HUES64 (cell line): Measurements from ENCODE around the gene GNRHR.
A peak's percentile ranks its signal among the peaks of the same experiment; 100 is the strongest.
"Not testable (repeated sequence)": the region's sequence is repeated elsewhere in the genome, so short reads cannot be mapped to it uniquely, and the experiment has no call there.

Experiments
- H3K27ac ChIP-seq: 2 replicates; pipeline ENCODE4 v1.7.0; 2013; ENCODE audit warnings: low read depth, low read length, inconsistent platforms
- H3K27me3 ChIP-seq: 2 replicates; pipeline ENCODE4 v1.6.1; 2013; ENCODE audit warnings: mild to moderate bottlenecking, low read length; ENCODE audit not compliant: insufficient read depth
- H3K36me3 ChIP-seq: 2 replicates; pipeline ENCODE4 v1.6.1; 2013; ENCODE audit warnings: mild to moderate bottlenecking, low read length; ENCODE audit not compliant: insufficient read depth
- H3K4me1 ChIP-seq: 2 replicates; pipeline ENCODE4 v1.6.1; 2013; ENCODE audit warnings: mild to moderate bottlenecking, low read length, moderate library complexity; ENCODE audit not compliant: insufficient read depth
- H3K4me3 ChIP-seq: 2 replicates; pipeline ENCODE4 v1.5.1; 2013; ENCODE audit warnings: mild to moderate bottlenecking, low read length, moderate library complexity
- H3K9ac ChIP-seq: 2 replicates; pipeline ENCODE4 v1.6.1; 2013; ENCODE audit warnings: mild to moderate bottlenecking, low read depth, low read length
- H3K9me3 ChIP-seq: 2 replicates; pipeline ENCODE4 v1.6.1; 2013; ENCODE audit warnings: low read depth, low read length; ENCODE audit not compliant: insufficient read depth
- WGBS: fragments of 150-250, 120-280 bp; methylation state at CpG from one replicate; pipeline ENCODE4 v1.1.7; 2013; ENCODE audit warnings: missing lambda C conversion rate; 5-methylcytosine and 5-hydroxymethylcytosine counted together

The GNRHR gene

DNA sequence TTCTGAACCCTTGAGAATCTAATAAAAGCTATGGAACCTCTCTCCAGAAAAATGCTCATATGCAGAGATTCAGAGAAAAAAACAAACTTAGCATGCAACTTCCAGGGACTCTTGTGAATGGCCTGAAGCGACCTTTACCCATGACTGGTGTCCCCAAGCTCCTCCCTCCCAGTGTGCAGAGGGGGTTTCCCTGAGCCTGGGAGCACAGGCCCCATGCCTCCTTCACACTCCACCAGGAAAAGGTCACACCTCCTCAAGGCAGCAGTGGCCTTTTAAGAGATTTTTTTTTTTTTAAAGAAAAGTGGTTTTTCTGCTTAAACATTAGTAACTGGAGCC is 40.0 kb downstream of the GNRHR start:
- H3K27ac ChIP-seq: no peak overlapping the region
- no peaks in the 10 kb centered on the region for H3K27me3 ChIP-seq
- H3K9ac ChIP-seq: no peak overlapping the region
- no peaks in the 10 kb centered on the region for H3K9me3 ChIP-seq
- no peaks in the 10 kb centered on the region for H3K36me3 ChIP-seq
- H3K4me1 ChIP-seq: peaks cover 29% of the 10 kb centered on the region
- no peak overlapping the region for H3K4me3 ChIP-seq
- 85% methylated on average over 1 of the region's 1 CpG for WGBS

DNA sequence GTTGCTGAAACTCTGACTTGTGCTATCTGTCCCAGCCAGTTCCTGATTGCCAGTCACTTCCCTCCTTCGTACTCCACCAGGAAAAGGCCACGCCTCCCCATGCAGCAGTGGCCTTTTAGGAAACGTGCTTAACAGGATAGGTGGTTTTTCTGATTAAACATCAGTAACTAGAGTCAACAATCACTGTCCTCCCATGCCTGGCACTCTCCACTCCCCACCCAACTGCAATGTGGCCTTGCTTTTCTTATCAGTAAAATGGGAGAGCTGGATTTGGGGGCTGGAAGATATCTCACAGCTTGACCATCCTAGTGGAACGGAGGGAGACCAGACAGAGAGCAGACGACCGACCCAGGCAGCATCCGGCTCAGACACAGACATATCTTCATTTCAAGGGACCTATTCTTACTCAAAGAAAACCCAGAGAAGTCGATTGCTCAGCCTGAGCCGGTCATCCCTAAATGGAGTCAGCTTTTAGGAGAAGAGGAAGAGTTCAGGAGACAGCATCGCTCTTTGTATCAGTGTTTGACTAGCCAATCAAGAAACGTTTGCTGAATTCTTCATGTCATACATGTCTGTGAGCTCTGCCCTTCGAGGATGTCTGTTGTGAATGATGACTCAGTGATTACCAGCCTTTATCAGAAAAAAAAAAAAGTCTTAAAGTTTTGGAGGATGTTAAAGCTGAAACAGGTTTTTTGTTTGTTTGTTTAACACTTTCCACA is 40.5 kb downstream of the GNRHR start:
- Histone ChIP-seq H3K9me3 (no peaks in the 10 kb centered on the region), H3K4me1 (peaks cover 29% of the 10 kb centered on the region), H3K27me3 (no peaks in the 10 kb centered on the region), H3K27ac (no peak overlapping the region), H3K36me3 (no peaks in the 10 kb centered on the region), H3K9ac (no peak overlapping the region), H3K4me3 (no peak overlapping the region)
- 85% methylated on average over 12 of the region's 12 CpGs for WGBS

DNA sequence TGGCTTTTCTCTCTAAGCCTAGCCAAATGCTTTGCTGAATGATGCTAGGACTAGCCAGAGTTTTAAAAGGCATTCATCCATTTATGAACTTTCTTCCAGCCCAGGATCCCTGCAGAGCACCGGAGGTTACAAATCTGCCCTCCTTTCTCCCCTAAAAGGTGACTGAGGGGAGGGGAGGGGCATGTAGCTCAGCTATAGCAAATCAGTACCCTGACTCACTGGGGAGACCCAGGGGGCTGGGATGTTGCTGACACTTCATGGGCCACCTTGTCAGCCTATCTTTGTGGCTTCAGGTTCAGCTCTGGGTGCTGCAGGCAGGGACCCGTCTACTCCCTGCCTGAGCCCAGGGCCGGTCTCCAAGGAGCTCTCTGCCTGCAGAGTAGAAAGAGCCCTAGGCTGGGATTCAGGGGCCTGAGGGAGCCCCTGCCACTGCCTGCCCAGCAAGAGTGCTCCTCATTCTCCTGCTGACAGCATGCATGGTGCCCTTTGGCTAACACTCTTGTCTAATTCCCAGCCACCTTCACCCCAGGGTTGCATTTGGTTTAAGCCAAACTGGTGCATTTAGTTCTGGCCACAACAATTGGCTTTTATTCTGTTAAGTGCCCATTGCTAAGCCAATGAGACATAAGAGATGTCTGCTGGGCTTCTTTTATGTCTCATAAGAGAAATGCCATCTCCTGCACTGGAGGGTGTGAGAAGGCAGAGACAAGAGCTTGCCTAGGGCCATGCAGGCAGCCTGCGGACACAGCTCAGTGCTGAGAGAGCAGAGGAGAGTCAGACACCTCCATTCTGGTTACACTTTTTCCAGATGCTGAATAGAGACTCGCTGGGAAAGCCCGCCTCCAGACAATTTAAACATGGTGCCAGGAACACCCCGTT is 41.3 kb downstream of the GNRHR start:
- Histone ChIP-seq H3K36me3 (no peaks in the 10 kb centered on the region), H3K27ac (no peak overlapping the region; the same call in 1 of the 2 replicates), H3K4me1 (peaks cover 29% of the 10 kb centered on the region), H3K27me3 (no peaks in the 10 kb centered on the region), H3K9ac (no peak overlapping the region), H3K9me3 (no peaks in the 10 kb centered on the region), H3K4me3 (no peak overlapping the region)
- 81% methylated on average over 6 of the region's 7 CpGs for WGBS

DNA sequence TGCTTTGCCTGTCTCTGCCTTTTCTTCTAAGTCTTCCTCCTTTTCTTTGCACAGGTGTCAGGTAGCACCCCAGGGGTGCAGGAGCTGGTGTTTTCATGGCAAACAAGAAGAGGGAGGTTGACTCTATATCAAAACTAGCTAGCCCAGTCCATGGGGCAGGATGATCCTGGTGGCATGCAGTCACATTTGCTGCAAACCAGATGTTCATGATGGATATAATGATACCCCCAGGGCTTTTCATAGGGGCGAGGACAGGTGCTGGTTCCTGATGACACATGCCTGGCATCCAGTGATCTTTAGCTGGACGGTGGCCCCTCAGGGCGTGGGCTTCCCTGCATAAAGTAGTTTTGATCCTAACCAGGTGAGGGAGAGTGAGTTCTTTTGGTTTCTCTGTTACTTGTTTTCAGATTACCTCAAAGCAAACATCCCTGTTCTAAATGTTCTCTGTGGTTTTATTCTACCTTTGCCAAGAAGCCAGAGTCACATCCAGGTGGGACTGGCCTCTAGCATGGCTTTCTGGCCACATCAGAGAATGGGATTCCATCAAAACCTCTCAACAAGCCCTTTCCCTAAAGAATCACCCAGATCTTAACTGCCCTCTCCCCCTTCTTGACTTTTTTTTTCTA is 42.1 kb downstream of the GNRHR start:
- H3K27me3 ChIP-seq: no peaks in the 10 kb centered on the region
- no peak overlapping the region for H3K9ac ChIP-seq
- peaks cover 29% of the 10 kb centered on the region for H3K4me1 ChIP-seq
- WGBS: 84% methylated on average over 3 of the region's 3 CpGs
- no peaks in the 10 kb centered on the region for H3K36me3 ChIP-seq
- H3K9me3 ChIP-seq: no peaks in the 10 kb centered on the region; the same call in 1 of the 2 replicates
- H3K27ac ChIP-seq: no peak overlapping the region
- no peak overlapping the region for H3K4me3 ChIP-seq

DNA sequence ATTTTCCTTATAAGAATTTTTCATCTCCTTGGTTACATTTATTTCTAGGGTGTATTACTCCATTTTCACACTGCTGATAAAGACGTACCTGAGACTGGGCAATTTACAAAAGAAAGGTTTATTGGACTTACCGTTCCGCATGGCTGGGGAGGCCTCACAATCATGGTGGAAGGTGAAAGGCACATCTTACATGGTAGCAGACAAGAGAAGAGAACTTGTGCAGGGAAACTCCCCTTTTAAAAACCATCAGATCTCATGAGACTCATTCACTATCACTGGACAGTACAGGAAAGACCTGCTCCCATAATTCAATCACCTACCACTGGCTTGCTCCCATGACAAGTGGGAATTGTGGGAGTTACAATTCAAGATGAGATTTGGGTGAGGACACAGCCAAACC is 47.5 kb downstream of the GNRHR start:
- WGBS: 96% methylated on average over 3 of the region's 3 CpGs
- H3K9ac ChIP-seq, H3K27me3 ChIP-seq, H3K4me3 ChIP-seq, H3K9me3 ChIP-seq, H3K36me3 ChIP-seq, H3K27ac ChIP-seq: not testable (repeated sequence)
- H3K4me1 ChIP-seq: peaks cover 15% of the 10 kb centered on the region

DNA sequence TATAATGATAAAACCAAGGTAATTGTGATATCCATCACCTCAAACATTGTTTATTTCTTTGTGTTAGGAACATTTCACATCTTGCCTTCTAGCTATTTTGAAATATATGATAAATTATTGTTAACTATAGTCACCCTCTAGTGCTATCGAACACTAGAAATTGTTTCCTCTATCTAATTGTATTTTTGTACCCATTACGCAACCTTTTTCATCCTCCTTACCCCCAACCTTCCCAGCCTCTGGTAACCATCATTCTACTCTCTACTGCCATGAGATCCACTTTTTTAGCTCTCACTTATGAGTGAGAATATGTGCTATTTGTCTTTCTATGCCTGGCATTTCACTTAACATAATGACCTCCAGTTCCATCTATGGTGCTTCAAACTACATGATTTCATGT is 49.3 kb downstream of the GNRHR start:
- H3K9ac ChIP-seq: no peak overlapping the region
- no peak overlapping the region for H3K27ac ChIP-seq
- no peak overlapping the region for H3K4me3 ChIP-seq
- 93% methylated on average over 2 of the region's 2 CpGs for WGBS
- peaks cover 7% of the 10 kb centered on the region for H3K4me1 ChIP-seq
- H3K27me3 ChIP-seq: no peaks in the 10 kb centered on the region
- peaks cover 5% of the 10 kb centered on the region; the same call in 1 of the 2 replicates for H3K9me3 ChIP-seq
- H3K36me3 ChIP-seq: peaks cover 5% of the 10 kb centered on the region; the same call in 1 of the 2 replicates

DNA sequence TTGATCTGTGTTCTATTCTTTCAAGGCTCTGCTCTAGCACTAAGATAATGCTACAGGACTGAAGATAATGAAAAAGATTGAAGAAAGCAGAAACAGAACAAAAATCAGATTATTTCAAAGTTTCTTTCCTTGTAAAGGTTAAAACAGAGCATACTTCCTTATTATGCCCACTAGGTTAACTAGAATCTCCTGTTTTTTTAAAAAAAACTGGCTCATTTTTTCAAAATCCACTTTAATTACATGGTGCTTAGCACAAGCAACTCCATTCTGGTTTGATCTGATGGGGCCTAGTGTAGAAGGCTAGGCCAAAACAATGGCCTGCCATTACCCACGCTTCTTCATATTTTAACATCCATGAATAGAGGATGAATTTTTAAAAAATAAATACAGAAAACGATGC is 52.0 kb downstream of the GNRHR start:
- peaks cover 5% of the 10 kb centered on the region; the same call in 1 of the 2 replicates for H3K9me3 ChIP-seq
- H3K4me3 ChIP-seq: peak overlapping the region; percentile 98
- H3K9ac ChIP-seq: no peak overlapping the region
- 90% methylated on average over 1 of the region's 2 CpGs for WGBS
- peaks cover 9% of the 10 kb centered on the region for H3K4me1 ChIP-seq
- H3K27me3 ChIP-seq: no peaks in the 10 kb centered on the region
- H3K36me3 ChIP-seq: peaks cover 7% of the 10 kb centered on the region; the same call in 1 of the 2 replicates
- H3K27ac ChIP-seq: no peak overlapping the region

DNA sequence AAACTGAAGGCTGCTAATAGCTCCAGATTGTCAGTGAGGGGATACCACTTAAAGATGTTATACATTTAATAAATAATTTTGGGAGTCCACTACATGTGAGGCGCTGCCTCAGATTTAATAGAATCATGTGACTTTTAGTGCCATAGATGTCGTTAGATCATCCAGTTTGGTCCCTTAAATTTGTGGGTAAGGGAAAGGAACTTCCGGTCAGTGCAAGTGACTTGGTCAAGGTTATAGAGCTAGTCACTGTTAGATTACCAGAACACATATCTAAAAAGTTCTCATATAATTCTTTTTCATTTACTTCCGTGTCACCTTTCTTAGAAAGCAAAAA is 52.7 kb downstream of the GNRHR start:
- H3K4me3 ChIP-seq: peak overlapping the region; percentile 98
- no peaks in the 10 kb centered on the region for H3K27me3 ChIP-seq
- WGBS: 12% methylated on average over 3 of the region's 4 CpGs
- H3K36me3 ChIP-seq: 0 out of 2 replicates have a peak, but pooled peaks cover 7% of the 10 kb centered on the region
- peaks cover 3% of the 10 kb centered on the region; the same call in 1 of the 2 replicates for H3K9me3 ChIP-seq
- peak overlapping the region; percentile 47 for H3K27ac ChIP-seq
- peaks cover 9% of the 10 kb centered on the region for H3K4me1 ChIP-seq
- H3K9ac ChIP-seq: peak overlapping the region; percentile 67; the same call in 1 of the 2 replicates

DNA sequence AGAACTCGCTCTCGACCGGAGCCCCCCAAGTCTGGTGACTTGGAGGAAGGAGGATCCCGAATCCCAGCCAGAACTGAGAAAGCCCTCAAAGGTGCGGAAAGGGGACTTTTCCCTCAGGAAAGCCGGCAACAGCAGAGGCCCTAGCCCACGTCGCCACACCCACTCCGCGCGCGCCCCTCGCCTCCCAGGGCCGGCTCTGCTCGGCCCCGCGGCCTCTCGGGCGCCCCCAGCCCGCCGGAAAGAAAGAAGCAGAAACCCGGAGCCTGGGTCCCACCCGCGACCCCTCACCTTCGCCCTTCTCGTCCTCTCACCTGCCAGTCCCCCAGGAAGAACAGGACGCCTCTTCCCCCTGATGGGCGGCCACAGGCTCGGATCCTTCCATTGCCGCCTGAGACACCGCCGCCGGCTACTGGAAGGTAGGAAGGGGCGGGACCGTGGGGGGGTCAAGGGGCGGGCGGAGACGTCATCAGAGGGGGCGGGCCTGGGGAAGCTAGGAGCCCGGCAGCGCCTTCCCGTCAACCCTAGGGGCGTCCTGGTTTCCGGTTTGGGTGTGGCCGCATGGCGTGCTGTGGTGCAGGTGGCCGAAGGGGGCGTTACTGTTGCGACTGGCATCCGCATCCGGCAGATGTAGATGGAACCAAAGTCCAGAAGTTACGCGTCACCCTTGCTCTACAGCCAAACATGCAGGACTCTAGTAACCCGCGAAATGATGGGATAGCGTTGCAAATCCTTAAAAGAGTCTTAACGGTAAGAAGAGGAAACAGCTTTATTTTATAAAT is 53.3 kb downstream of the GNRHR start, which contains the start of gene UBA6:
Gene UBA6 (minus strand): TSS at position 418 of the 779 bp plus-strand sequence. CDS start 36 bp downstream, at position 382.
- peak within 1 kb of the TSS; percentile 98 for H3K4me3 ChIP-seq
- peak within 1 kb of the TSS; percentile 74 for H3K27ac ChIP-seq
- no peaks in the 10 kb centered on the region for H3K27me3 ChIP-seq
- H3K4me1 ChIP-seq: peaks cover 9% of the 10 kb centered on the region
- under 1% methylated on average over 57 of the region's 57 CpGs for WGBS
- peak within 1 kb of the TSS; percentile 90 for H3K9ac ChIP-seq
- no peaks in the 10 kb centered on the region for H3K9me3 ChIP-seq
- H3K36me3 ChIP-seq: peaks cover 13% of the 10 kb centered on the region; the same call in 1 of the 2 replicates

DNA sequence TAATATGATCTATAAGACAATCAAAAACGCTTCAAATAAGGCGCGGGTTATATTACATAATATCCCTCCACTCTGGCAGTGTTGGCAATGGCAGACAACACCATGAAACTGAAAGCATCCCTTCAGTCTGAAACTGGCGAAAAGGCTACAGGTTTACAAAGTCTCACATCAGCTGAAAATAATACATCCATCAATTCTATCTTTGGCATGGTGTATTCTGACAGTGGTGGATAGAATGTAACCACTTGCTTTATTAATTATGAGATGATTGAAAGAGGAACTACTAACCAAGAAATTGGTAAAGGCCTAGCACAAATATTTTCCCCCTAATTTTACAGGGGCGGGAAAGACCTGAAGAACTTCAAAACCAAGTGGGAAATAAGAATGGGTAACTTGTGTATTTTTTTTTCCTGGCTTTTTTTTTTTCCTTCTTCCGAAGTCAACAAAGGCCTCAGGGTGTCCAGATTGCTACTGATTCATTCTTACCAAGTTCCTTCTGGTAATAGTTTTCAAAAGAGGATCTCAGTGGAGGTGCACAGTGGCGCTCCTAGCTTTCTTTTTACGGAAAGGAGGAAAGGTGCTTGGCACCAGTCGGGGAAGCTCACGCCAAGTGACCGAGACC is 54.0 kb downstream of the GNRHR start:
- Histone ChIP-seq H3K27ac (peak overlapping the region; percentile 74), H3K27me3 (no peaks in the 10 kb centered on the region), H3K9ac (peak overlapping the region; percentile 90), H3K4me3 (peak overlapping the region; percentile 98), H3K9me3 (no peaks in the 10 kb centered on the region), H3K36me3 (peaks cover 19% of the 10 kb centered on the region), H3K4me1 (peaks cover 9% of the 10 kb centered on the region)
- WGBS: 33% methylated on average over 9 of the region's 11 CpGs
